Amniotic stem cell (primary cell): ENCODE data around the gene OAT.

Source experiments
- DNase-seq: peaks from one replicate; lab custom pipeline; 2025; lab: John Stamatoyannopoulos, UW

OAT gene

GRCh38 chr10:124353091-124353815 lies 65.5 kb downstream of the OAT start:
- DNase-seq, result no peak

- no peak for DNase-seq
Observed at GRCh38 chr10:124351481-124352220, 67.1 kb downstream of the OAT start.

GRCh38 chr10:124350806-124351205 lies 67.9 kb downstream of the OAT start:
- no peak for DNase-seq

- DNase-seq, result no peak
Observed at GRCh38 chr10:124349996-124350280, 68.8 kb downstream of the OAT start.

GRCh38 chr10:124349231-124349995 lies 69.3 kb downstream of the OAT start:
- DNase-seq, result no peak

GRCh38 chr10:124348801-124349200 lies 69.9 kb downstream of the OAT start:
- DNase-seq, result no peak

GRCh38 chr10:124347956-124348355 lies 70.8 kb downstream of the OAT start:
- no peak for DNase-seq
